SK-N-SH treated with all-trans-retinoic acid at 6 μM for 48 hours (cell line): ENCODE results near the gene TMEM79.

Experiments used
- ATAC-seq: fragments of 200-7000 bp; cut with Tn5 transposase; 3 replicates; pipeline ENCODE4 v1.9.1; 2020; ENCODE audit warnings: mild to moderate bottlenecking, moderate library complexity
- CREB5 ChIP-seq: fragments of 250-450 bp; sonication (Bioruptor Pico); IDR thresholded peaks from 2 replicates; pipeline ENCODE4 v1.5.1; 2020; ENCODE audit warnings: low read depth, mild to moderate bottlenecking, moderate library complexity
- CSDC2 ChIP-seq: fragments of 250-450 bp; sonication (Bioruptor Pico); IDR thresholded peaks from 2 replicates; pipeline ENCODE4 v1.5.0; 2020; ENCODE audit warnings: mild to moderate bottlenecking, moderate library complexity
- CSRNP3 ChIP-seq: fragments of 250-450 bp; sonication (Bioruptor Pico); IDR thresholded peaks from 2 replicates; pipeline ENCODE4 v1.5.1; 2021; ENCODE audit warnings: mild to moderate bottlenecking, moderate library complexity
- ESRRG ChIP-seq: fragments of 250-450 bp; sonication (Bioruptor Pico); IDR thresholded peaks from 2 replicates; pipeline ENCODE4 v1.6.1; 2021; ENCODE audit warnings: mild to moderate bottlenecking
- GLIS3 ChIP-seq: fragments of 250-450 bp; sonication (Bioruptor Pico); IDR thresholded peaks from 2 replicates; pipeline ENCODE4 v1.5.0; 2020; ENCODE audit warnings: mild to moderate bottlenecking, moderate library complexity
- ISL1 ChIP-seq: fragments of 250-450 bp; sonication (Bioruptor Pico); IDR thresholded peaks from 2 replicates; pipeline ENCODE4 v2.1.2; 2022; ENCODE audit warnings: mild to moderate bottlenecking, moderate library complexity
- RARB ChIP-seq: fragments of 250-450 bp; sonication (Bioruptor Pico); IDR thresholded peaks from 2 replicates; pipeline ENCODE4 v1.8.0; 2021; ENCODE audit warnings: mild to moderate bottlenecking, moderate library complexity
- SNAI2 ChIP-seq: fragments of 250-450 bp; sonication (Bioruptor Pico); IDR thresholded peaks from 2 replicates; pipeline ENCODE4 v1.5.0; 2020; ENCODE audit warnings: mild to moderate bottlenecking, moderate library complexity
- TCF4 ChIP-seq: fragments of 250-450 bp; sonication (Bioruptor Pico); IDR thresholded peaks from 2 replicates; pipeline ENCODE4 v1.8.0; 2021; ENCODE audit warnings: mild to moderate bottlenecking, moderate library complexity, borderline replicate concordance
- TOX ChIP-seq: fragments of 250-450 bp; sonication (Bioruptor Pico); IDR thresholded peaks from 2 replicates; pipeline ENCODE4 v1.8.0; 2021; ENCODE audit warnings: mild to moderate bottlenecking, moderate library complexity, borderline replicate concordance
- ZC3H10 ChIP-seq: fragments of 250-450 bp; sonication (Bioruptor Pico); IDR thresholded peaks from 2 replicates; pipeline ENCODE4 v1.5.1; 2021; ENCODE audit warnings: mild to moderate bottlenecking, moderate library complexity
- ZFP3 ChIP-seq: fragments of 250-450 bp; sonication (Bioruptor Pico); IDR thresholded peaks from 2 replicates; pipeline ENCODE4 v1.5.0; 2020; ENCODE audit warnings: mild to moderate bottlenecking, moderate library complexity
- ZFP30 ChIP-seq: fragments of 450-650 bp; formaldehyde crosslinking; IDR thresholded peaks from 2 replicates; pipeline ENCODE4 v1.5.0; 2022; ENCODE audit warnings: mild to moderate bottlenecking, moderate library complexity
- ZNF70 ChIP-seq: fragments of 450-650 bp; formaldehyde crosslinking; IDR thresholded peaks from 2 replicates; pipeline ENCODE4 v1.5.0; 2020; ENCODE audit warnings: mild to moderate bottlenecking, moderate library complexity
- ZNF8 ChIP-seq: fragments of 450-650 bp; formaldehyde crosslinking; IDR thresholded peaks from 2 replicates; pipeline ENCODE4 v1.5.0; 2020; ENCODE audit warnings: mild to moderate bottlenecking, moderate library complexity
- TF ChIP-seq, protein P1 (sequence below): fragments of 250-450 bp; sonication (Bioruptor Pico); IDR thresholded peaks from 2 replicates; pipeline ENCODE4 v1.8.0; 2020; ENCODE audit warnings: mild to moderate bottlenecking, moderate library complexity, borderline replicate concordance
- TF ChIP-seq, protein P2 (sequence below): fragments of 250-450 bp; sonication (Bioruptor Pico); IDR thresholded peaks from 2 replicates; pipeline ENCODE4 v1.5.0; 2020; ENCODE audit warnings: mild to moderate bottlenecking, moderate library complexity
- TF ChIP-seq, protein P3 (sequence below): fragments of 250-450 bp; sonication (Bioruptor Pico); IDR thresholded peaks from 2 replicates; pipeline ENCODE4 v1.8.0; 2021; ENCODE audit warnings: low read depth, mild to moderate bottlenecking, moderate library complexity, borderline replicate concordance

The TMEM79 gene

GRCh38 chr1:156260896-156261295 lies 23.2 kb upstream of the TMEM79 start:
- no peak for ATAC-seq
- TF ChIP-seq, protein P1, sequence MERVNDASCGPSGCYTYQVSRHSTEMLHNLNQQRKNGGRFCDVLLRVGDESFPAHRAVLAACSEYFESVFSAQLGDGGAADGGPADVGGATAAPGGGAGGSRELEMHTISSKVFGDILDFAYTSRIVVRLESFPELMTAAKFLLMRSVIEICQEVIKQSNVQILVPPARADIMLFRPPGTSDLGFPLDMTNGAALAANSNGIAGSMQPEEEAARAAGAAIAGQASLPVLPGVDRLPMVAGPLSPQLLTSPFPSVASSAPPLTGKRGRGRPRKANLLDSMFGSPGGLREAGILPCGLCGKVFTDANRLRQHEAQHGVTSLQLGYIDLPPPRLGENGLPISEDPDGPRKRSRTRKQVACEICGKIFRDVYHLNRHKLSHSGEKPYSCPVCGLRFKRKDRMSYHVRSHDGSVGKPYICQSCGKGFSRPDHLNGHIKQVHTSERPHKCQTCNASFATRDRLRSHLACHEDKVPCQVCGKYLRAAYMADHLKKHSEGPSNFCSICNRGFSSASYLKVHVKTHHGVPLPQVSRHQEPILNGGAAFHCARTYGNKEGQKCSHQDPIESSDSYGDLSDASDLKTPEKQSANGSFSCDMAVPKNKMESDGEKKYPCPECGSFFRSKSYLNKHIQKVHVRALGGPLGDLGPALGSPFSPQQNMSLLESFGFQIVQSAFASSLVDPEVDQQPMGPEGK (CRISPR knock-in tag), result no peak
- no peak for TF ChIP-seq ISL1 (CRISPR knock-in tag)
- TF ChIP-seq GLIS3 (CRISPR knock-in tag), result no peak
- no peak for TF ChIP-seq TOX (CRISPR knock-in tag)
- no peak for TF ChIP-seq ZNF8 (CRISPR knock-in tag)
- TF ChIP-seq RARB (CRISPR knock-in tag), result no peak
- no peak for TF ChIP-seq ZC3H10 (CRISPR knock-in tag)
- TF ChIP-seq CSDC2, result no peak
- TF ChIP-seq SNAI2 (CRISPR knock-in tag), result no peak
- TF ChIP-seq ESRRG, result no peak
- TF ChIP-seq, protein P2, sequence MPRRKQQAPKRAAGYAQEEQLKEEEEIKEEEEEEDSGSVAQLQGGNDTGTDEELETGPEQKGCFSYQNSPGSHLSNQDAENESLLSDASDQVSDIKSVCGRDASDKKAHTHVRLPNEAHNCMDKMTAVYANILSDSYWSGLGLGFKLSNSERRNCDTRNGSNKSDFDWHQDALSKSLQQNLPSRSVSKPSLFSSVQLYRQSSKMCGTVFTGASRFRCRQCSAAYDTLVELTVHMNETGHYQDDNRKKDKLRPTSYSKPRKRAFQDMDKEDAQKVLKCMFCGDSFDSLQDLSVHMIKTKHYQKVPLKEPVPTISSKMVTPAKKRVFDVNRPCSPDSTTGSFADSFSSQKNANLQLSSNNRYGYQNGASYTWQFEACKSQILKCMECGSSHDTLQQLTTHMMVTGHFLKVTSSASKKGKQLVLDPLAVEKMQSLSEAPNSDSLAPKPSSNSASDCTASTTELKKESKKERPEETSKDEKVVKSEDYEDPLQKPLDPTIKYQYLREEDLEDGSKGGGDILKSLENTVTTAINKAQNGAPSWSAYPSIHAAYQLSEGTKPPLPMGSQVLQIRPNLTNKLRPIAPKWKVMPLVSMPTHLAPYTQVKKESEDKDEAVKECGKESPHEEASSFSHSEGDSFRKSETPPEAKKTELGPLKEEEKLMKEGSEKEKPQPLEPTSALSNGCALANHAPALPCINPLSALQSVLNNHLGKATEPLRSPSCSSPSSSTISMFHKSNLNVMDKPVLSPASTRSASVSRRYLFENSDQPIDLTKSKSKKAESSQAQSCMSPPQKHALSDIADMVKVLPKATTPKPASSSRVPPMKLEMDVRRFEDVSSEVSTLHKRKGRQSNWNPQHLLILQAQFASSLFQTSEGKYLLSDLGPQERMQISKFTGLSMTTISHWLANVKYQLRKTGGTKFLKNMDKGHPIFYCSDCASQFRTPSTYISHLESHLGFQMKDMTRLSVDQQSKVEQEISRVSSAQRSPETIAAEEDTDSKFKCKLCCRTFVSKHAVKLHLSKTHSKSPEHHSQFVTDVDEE (CRISPR knock-in tag), result no peak
- no peak for TF ChIP-seq CSRNP3 (CRISPR knock-in tag)
- no peak for TF ChIP-seq ZNF70 (CRISPR knock-in tag)
- TF ChIP-seq ZFP30 (CRISPR knock-in tag), result no peak

DNA sequence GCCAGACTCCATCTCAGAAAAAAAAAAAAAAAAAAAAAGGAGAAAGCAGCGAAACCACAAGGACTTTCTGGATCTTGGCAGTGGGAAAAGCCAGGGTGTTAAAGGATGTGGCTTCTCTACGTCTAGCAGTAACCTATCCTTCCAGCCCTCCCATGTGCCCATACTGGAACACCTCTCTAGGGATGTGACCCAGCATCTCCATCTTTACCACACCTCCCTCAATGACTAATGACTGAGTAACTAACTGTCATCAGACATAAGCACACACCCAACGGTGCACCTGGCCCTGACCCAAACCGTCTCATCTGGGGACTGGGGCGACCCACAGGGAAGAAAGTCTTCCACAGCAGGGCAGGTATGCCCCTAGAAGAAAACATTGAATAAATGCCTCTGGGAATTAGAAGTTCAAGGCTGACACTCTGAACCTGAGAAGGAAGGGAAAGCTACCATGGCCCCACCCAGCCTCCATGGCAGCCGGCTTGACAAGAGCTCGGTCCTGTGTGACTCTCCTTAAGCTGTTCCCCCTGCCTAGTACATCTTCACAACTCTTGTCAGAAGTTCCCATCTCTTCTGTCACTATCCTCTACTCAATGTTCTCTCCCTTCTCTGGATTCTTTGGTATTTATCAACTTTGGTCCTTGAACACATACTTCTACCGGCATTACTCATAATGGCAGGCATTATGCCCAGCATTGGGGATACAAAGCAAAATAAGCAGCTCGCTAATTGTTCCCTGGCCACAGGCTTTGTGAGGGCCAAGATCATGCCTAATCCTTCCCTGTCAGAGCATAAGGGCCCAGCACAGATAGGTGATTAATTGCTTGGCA lies 21.5 kb upstream of the TMEM79 start:
- TF ChIP-seq GLIS3 (CRISPR knock-in tag) (no peak), TCF4 (CRISPR knock-in tag) (no peak), CSRNP3 (CRISPR knock-in tag) (no peak), ZFP30 (CRISPR knock-in tag) (no peak)
- peak; percentile 67 for ATAC-seq

DNA sequence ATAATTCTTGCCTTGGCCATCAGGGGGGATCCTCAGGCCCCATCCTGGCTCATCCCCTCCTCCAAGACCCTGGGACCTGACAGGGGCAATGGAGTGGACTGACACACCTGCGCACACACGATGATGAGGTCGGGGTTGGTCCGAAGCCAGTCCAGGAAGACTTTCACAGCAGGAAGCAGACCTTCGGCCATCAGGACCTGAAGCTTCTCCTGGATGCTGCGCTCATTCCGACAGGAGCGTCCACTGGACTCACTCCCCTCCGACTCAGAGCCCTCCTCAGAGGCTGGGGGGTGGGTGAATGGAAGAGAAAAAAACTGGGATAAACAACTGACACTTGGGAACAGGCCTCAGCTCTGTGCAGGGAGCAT lies 20.9 kb upstream of the TMEM79 start:
- peak; percentile 9 for ATAC-seq

More for the DNA sequence above, 20.9 kb upstream of the TMEM79 start:
- TF ChIP-seq CREB5 (CRISPR knock-in tag) (no peak), ZNF8 (CRISPR knock-in tag) (no peak), ZNF70 (CRISPR knock-in tag) (no peak), RARB (CRISPR knock-in tag) (no peak), ZFP3 (CRISPR knock-in tag) (no peak), ISL1 (CRISPR knock-in tag) (no peak)
- TF ChIP-seq, protein P2 (CRISPR knock-in tag), result no peak
- TF ChIP-seq, protein P1 (CRISPR knock-in tag), result no peak
- TF ChIP-seq, protein P3, sequence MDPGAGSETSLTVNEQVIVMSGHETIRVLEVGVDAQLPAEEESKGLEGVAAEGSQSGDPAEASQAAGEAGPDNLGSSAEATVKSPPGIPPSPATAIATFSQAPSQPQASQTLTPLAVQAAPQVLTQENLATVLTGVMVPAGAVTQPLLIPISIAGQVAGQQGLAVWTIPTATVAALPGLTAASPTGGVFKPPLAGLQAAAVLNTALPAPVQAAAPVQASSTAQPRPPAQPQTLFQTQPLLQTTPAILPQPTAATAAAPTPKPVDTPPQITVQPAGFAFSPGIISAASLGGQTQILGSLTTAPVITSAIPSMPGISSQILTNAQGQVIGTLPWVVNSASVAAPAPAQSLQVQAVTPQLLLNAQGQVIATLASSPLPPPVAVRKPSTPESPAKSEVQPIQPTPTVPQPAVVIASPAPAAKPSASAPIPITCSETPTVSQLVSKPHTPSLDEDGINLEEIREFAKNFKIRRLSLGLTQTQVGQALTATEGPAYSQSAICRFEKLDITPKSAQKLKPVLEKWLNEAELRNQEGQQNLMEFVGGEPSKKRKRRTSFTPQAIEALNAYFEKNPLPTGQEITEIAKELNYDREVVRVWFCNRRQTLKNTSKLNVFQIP (CRISPR knock-in tag), result no peak
